ENCODE measurements around the gene ULK3.

Gene ULK3

DNA sequence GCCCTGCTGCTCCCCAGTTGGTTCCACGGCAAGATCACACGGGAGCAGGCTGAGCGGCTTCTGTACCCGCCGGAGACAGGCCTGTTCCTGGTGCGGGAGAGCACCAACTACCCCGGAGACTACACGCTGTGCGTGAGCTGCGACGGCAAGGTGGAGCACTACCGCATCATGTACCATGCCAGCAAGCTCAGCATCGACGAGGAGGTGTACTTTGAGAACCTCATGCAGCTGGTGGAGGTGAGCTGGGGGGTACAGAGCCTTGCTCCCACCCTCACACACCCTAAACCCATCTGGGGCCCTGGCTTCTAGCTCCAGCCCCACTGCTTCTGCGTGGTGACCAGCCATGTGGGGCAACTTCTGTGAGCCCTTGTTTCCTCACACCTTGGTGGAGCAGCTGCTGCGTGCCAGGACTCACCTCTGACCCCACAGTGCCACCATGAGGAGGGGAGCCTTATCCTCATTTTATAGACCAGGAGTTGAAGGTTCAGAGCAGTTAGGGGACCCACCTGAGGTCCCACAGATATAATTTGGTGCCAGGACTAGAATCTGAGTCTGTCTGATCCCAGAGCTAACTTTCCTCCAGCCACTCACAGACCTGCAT, 43.6 kb downstream of the ULK3 start:
- WGBS, 2 experiments (ENCODE audit: insufficient coverage in 2 of 2) = 95 to 98% methylated on average over 8 to 16 of the region's 16 CpGs
- H3K4me3 ChIP-seq (ENCODE audit: extremely low read depth, insufficient read depth, low read length, poor library complexity, severe bottlenecking) = no peak overlapping the region
- peaks cover 60% of the 10 kb centered on the region for H3K36me3 ChIP-seq (ENCODE audit: control insufficient read depth, insufficient read depth, low read length)
- no peaks in the 10 kb centered on the region for H3K9me3 ChIP-seq (ENCODE audit: control insufficient read depth, low read length)
- no peaks in the 10 kb centered on the region for H3K4me1 ChIP-seq (ENCODE audit: control insufficient read depth, insufficient read depth, low read length, poor library complexity, severe bottlenecking)
- no peak overlapping the region for H3K27ac ChIP-seq (ENCODE audit: low read depth, low read length, severe bottlenecking)

DNA sequence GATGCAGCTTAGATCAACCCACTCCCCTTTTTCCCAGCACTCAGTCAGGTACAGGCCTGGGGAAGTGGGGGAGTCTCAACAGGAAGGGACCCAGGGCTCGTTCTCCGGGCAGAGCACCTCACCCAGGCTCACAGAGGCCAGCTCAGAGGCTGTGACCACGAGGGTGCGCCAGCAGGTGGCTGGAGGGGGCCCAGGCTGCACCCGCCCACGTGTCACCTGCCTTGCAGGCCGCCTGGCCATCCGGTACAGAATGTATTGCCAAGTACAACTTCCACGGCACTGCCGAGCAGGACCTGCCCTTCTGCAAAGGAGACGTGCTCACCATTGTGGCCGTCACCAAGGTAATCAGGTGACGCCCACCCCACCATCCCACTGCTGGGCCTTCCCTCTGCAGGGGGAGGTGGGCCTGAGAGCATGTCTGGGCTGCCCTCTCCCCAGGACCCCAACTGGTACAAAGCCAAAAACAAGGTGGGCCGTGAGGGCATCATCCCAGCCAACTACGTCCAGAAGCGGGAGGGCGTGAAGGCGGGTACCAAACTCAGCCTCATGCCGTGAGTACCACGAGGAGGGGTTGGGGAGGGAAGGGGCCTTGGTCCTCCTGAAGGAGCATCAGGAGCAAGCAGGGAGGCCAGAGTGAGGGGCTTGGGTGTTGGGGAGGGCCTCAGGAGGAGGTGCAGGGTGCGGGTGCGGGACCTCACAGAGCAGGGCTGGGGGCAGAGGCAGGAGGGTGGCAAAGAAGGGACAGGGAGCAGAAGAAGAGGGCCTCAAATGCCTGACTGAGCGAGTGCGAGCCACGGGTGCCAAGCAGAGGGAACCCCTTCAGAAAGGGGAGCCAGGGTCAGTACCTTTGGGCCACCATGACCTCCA, 44.3 kb downstream of the ULK3 start:
- Histone ChIP-seq H3K9me3 (ENCODE audit: control insufficient read depth, low read length) (no peaks in the 10 kb centered on the region), H3K4me1 (ENCODE audit: control insufficient read depth, insufficient read depth, low read length, poor library complexity, severe bottlenecking) (peaks cover under 1% of the 10 kb centered on the region), H3K4me3 (ENCODE audit: extremely low read depth, insufficient read depth, low read length, poor library complexity, severe bottlenecking) (no peak overlapping the region), H3K27ac (ENCODE audit: low read depth, low read length, severe bottlenecking) (no peak overlapping the region), H3K36me3 (ENCODE audit: control insufficient read depth, insufficient read depth, low read length) (peaks cover 52% of the 10 kb centered on the region)
- 91 to 94% methylated on average over 19 to 25 of the region's 25 CpGs for WGBS, 2 experiments (ENCODE audit: insufficient coverage in 2 of 2)

DNA sequence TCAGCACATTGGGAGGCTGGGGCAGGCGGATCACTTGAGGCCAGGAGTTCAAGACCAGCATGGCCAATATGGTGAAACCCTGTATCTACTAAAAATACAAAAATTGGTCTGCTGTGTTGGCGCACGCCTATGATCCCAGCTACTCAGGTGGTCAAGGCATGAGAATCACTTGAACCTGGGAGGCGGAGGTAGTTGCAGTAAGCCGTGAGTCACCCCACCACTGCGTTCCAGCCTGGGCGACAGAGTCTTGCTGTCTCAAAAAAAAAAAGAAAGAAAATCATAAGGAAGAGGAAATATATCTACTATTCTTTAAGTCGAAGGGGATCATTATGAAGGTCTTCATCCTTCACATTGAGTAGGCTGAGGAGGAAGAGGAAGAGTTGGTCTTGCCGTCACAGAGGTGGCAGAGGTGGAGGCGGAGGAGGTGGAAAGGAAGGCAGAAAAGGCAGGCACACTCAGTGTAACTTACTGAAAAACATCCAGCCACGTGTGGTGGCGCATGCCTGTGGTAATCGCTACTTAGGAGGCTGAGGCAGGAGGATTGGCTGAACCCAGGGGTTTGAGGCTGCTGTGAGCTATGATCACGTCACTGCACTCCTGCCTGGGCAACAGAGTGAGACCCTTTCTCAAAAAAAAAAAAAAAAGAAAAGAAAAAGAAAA, 46.9 kb downstream of the ULK3 start:
- 96 to 97% methylated on average over 8 to 11 of the region's 14 CpGs for WGBS, 2 experiments (ENCODE audit: insufficient coverage in 2 of 2)

DNA sequence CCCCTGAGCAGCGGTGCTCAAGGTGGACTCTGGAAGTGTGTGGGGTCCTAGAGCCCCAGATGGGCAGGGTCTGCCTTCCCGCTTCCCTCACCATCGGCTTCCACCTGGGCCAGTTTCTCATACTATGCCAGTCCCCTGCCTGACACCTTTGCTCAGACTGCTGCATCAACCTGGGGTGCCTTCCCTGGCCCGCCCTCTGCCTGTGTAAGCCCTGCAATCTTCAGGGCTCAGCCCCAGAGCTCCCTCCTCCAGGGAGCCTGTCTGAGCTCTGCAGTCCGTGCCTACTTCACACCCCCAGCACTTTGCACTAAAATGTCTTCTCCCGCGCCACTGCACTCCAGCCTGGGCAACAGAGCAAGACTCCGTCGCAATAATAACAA, 48.0 kb downstream of the ULK3 start:
- H3K9me3 ChIP-seq (ENCODE audit: control insufficient read depth, low read length) = no peaks in the 10 kb centered on the region
- H3K27ac ChIP-seq (ENCODE audit: low read depth, low read length, severe bottlenecking) = no peak overlapping the region
- 77 to 88% methylated on average over 3 to 4 of the region's 9 CpGs for WGBS, 2 experiments (ENCODE audit: insufficient coverage in 2 of 2)
- peaks cover 14% of the 10 kb centered on the region for H3K4me1 ChIP-seq (ENCODE audit: control insufficient read depth, insufficient read depth, low read length, poor library complexity, severe bottlenecking)
- H3K36me3 ChIP-seq (ENCODE audit: control insufficient read depth, insufficient read depth, low read length) = peaks cover 21% of the 10 kb centered on the region
- no peak overlapping the region for H3K4me3 ChIP-seq (ENCODE audit: extremely low read depth, insufficient read depth, low read length, poor library complexity, severe bottlenecking)

More for the DNA sequence above, 46.9 kb downstream of the ULK3 start:
- Histone ChIP-seq H3K36me3 (ENCODE audit: control insufficient read depth, insufficient read depth, low read length) (peaks cover 31% of the 10 kb centered on the region), H3K4me3 (ENCODE audit: extremely low read depth, insufficient read depth, low read length, poor library complexity, severe bottlenecking) (no peak overlapping the region), H3K27ac (ENCODE audit: low read depth, low read length, severe bottlenecking) (no peak overlapping the region), H3K4me1 (ENCODE audit: control insufficient read depth, insufficient read depth, low read length, poor library complexity, severe bottlenecking) (peaks cover 8% of the 10 kb centered on the region), H3K9me3 (ENCODE audit: control insufficient read depth, low read length) (no peaks in the 10 kb centered on the region)

DNA sequence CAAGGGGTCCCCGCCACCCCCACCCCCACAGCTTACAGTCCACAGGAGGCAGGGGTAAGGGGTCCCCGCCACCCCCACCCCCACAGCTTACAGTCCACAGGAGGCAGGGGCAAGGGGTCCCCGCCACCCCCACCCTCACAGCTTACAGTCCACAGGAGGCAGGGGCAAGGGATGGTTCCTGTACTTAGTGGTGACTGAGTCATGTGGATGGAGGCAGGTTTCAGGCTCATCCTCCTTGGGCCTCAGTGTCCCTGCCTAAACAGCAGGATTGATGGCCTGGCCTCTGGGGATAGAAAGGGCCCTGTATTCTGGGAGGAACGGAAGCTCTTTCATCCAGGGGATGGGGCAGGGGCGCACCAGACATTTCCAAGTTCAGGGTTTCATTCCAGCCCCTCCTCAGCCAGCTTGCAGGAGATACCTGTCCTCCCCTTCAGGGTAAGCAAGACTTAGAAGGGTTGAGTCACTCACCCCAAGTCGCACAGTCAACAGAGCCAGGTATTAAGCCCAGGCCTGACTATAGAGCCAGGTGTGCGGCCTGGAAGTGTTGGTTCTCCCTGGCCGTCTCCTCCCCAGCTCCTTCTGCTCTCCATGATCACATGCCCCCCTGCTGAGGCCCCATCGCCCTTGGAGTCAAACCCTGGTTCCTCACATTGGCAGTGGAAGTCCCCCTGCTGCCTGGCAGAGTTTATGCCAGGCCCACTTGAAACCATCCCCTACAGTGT, 48.5 kb downstream of the ULK3 start:
- peaks cover 19% of the 10 kb centered on the region for H3K36me3 ChIP-seq (ENCODE audit: control insufficient read depth, insufficient read depth, low read length)
- no peaks in the 10 kb centered on the region for H3K9me3 ChIP-seq (ENCODE audit: control insufficient read depth, low read length)
- WGBS, 2 experiments (ENCODE audit: insufficient coverage in 2 of 2) = 94 to 97% methylated on average over 6 of the region's 9 CpGs
- no peak overlapping the region for H3K4me3 ChIP-seq (ENCODE audit: extremely low read depth, insufficient read depth, low read length, poor library complexity, severe bottlenecking)
- H3K4me1 ChIP-seq (ENCODE audit: control insufficient read depth, insufficient read depth, low read length, poor library complexity, severe bottlenecking) = peaks cover 16% of the 10 kb centered on the region
- no peak overlapping the region for H3K27ac ChIP-seq (ENCODE audit: low read depth, low read length, severe bottlenecking)

DNA sequence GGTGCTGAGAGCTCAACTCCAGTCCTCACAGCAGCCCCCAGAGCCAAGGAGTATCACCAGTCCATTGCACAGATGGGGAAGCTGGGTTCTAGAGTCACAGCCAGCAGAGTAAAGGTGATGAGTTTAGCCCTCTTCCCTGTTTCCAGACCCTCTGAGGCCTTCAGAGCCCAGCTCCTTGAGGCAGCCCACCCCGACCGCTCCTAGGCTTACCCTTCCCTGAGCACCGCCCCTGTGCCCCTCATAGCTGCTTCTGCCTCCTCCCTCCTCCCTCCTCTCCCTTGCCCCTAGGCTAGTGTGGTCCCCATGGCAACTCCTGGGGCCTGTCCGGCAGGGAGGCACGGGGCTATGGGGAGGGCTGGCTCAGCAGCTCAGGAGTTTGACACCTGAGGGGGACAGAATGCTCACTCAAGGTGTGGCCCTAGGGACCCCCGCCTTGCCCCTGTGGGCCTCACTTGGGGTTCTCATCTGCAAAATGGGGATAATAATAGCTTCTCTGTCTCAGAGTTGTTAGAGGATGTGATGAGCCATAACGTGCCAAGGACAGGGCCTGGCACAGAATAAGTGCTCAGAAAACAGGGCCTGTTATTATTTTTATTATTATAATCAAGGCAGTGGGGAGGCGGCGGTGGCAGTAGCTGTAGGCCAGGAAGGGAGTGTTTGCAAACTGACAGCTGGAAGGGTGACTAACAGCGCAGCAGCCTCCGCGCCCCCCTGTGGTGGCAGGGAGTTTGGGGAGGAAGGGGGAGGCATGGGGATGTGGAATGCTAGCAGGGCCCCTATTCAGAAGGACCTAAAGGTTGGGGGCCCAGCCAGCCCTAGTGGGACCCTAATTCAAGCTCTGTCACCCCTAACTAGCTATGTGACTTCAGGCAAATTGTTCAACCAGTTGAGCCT, 49.6 kb downstream of the ULK3 start:
- H3K4me1 ChIP-seq (ENCODE audit: control insufficient read depth, insufficient read depth, low read length, poor library complexity, severe bottlenecking) = peaks cover 16% of the 10 kb centered on the region
- no peak overlapping the region for H3K27ac ChIP-seq (ENCODE audit: low read depth, low read length, severe bottlenecking)
- no peak overlapping the region for H3K4me3 ChIP-seq (ENCODE audit: extremely low read depth, insufficient read depth, low read length, poor library complexity, severe bottlenecking)
- 73 to 78% methylated on average over 2 to 8 of the region's 12 CpGs for WGBS, 2 experiments (ENCODE audit: insufficient coverage in 2 of 2)
- peaks cover 22% of the 10 kb centered on the region for H3K36me3 ChIP-seq (ENCODE audit: control insufficient read depth, insufficient read depth, low read length)
- H3K9me3 ChIP-seq (ENCODE audit: control insufficient read depth, low read length) = no peaks in the 10 kb centered on the region

DNA sequence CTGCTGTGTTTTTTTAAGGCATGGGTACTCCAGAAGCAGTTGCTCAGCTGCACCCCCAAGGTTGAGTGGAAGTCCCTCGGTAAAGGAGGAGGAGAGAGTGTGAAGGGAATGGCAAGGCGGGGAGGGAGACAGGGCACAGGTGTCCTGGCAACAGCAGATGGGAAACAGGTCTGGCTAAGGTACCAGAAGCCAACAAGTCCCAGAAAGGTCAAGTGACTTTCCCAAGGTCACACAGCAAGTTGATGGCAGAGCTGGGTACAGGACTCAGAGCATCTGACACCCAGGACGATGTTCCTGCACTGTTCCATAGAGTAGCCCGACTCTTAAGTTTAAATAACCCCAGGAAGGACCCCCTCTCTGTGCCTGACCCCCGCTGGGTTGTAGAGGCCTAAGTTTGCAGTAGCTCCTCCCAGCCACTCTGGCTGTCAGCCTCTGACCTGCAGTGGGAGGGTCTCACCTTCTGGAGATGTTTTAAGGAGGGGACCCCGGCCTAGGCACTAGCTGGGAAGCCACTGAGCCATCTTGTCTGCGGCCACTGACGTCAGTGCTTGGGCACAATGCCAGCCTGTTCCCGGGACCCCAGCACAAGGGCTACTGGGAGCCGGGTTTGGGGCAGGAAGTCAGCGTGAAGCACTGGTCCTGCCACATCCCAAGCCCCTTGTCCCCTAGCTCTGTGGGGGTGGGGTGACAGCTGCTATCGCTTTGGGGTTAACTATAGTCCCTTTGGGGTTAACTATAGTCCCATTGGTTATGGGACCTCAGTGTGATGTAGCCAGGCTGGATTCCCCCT, 50.5 kb downstream of the ULK3 start:
- H3K27ac ChIP-seq (ENCODE audit: low read depth, low read length, severe bottlenecking) = no peak overlapping the region
- H3K4me3 ChIP-seq (ENCODE audit: extremely low read depth, insufficient read depth, low read length, poor library complexity, severe bottlenecking) = no peak overlapping the region
- peaks cover 21% of the 10 kb centered on the region for H3K4me1 ChIP-seq (ENCODE audit: control insufficient read depth, insufficient read depth, low read length, poor library complexity, severe bottlenecking)
- peaks cover 29% of the 10 kb centered on the region for H3K36me3 ChIP-seq (ENCODE audit: control insufficient read depth, insufficient read depth, low read length)
- WGBS, 2 experiments (ENCODE audit: insufficient coverage in 2 of 2) = 88 to 95% methylated on average over 7 to 9 of the region's 12 CpGs
- no peaks in the 10 kb centered on the region for H3K9me3 ChIP-seq (ENCODE audit: control insufficient read depth, low read length)

DNA sequence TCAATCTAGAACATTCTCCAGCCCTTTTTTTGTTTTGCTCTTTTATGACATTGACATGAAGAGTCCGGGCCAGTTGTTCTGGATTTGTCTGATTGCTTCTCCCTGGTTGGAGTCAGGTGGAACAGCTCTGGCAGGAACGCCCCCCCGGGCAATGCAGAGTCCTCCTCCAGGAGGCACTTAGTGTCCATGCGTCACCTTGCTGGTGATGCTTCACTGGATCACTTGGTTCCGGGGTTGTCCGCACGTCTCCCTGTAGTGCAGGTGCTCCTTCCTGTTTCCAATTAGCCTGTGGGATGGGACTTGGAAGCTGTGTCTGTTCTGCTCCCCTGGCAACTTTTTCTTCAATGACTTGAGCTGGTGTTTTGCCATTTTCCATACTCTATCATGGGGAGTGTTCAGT, 51.3 kb downstream of the ULK3 start:
- Histone ChIP-seq H3K4me3 (ENCODE audit: extremely low read depth, insufficient read depth, low read length, poor library complexity, severe bottlenecking) (no peak overlapping the region), H3K4me1 (ENCODE audit: control insufficient read depth, insufficient read depth, low read length, poor library complexity, severe bottlenecking) (peaks cover 21% of the 10 kb centered on the region), H3K27ac (ENCODE audit: low read depth, low read length, severe bottlenecking) (no peak overlapping the region), H3K9me3 (ENCODE audit: control insufficient read depth, low read length) (no peaks in the 10 kb centered on the region), H3K36me3 (ENCODE audit: control insufficient read depth, insufficient read depth, low read length) (peaks cover 32% of the 10 kb centered on the region)
- WGBS, 2 experiments (ENCODE audit: insufficient coverage in 2 of 2) = 94% methylated on average over 7 of the region's 7 CpGs

DNA sequence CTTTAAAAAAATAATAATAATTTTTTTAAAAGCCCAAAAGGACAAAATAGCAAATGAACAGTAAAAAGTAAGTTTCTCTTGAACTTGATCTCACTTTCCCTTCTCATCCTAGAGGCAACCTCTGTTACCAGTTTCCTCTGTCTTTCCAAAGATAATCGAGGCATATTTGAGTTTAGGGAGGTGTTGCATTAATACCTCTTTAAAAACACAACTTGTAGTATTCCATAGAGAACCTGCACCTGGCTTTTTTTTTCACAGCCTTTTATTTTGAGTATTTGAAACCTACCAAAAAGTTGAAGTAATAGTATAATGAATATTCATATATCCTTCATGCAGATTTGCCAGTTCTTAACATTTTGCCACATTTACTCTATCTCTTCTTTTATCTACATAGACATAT, 51.9 kb downstream of the ULK3 start:
- no CpG with 5 or more reads among the region's 1 CpG for whole genome bisulfite sequencing, 2 experiments (ENCODE audit: insufficient coverage in 2 of 2)
- Histone ChIP-seq H3K4me3 (ENCODE audit: extremely low read depth, insufficient read depth, low read length, poor library complexity, severe bottlenecking) (no peak overlapping the region), H3K9me3 (ENCODE audit: control insufficient read depth, low read length) (no peaks in the 10 kb centered on the region), H3K27ac (ENCODE audit: low read depth, low read length, severe bottlenecking) (no peak overlapping the region), H3K4me1 (ENCODE audit: control insufficient read depth, insufficient read depth, low read length, poor library complexity, severe bottlenecking) (peaks cover 21% of the 10 kb centered on the region), H3K36me3 (ENCODE audit: control insufficient read depth, insufficient read depth, low read length) (peaks cover 36% of the 10 kb centered on the region)
